Measurements from ENCODE around the gene GRIK4.

The GRIK4 gene

DNA sequence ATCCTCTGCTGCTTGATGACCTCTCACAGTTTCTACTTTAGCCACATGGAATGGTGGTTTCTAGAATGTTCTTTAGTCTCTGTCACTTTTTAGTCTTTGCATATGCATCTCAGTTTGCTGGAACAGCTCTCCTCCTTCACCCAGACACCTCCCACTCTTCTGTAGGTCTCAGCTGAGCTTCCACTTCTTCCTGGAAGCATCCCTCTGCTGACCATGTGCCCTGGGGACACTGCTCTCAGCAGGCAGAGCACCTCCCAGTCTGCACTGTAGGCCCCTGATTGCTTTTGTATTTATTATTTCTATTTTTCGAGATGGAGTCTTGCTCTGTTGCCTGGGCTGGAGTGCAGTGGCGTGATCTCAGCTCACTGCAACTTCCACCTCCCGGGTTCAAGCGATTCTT, 84.0 kb downstream of the GRIK4 start:
- Histone ChIP-seq H3K4me3 (ENCODE audit: extremely low read depth, insufficient read depth, low read length, poor library complexity, severe bottlenecking) (no peak overlapping the region), H3K27ac (ENCODE audit: low read depth, low read length, severe bottlenecking) (no peak overlapping the region), H3K36me3 (ENCODE audit: control insufficient read depth, insufficient read depth, low read length) (no peaks in the 10 kb centered on the region), H3K9me3 (ENCODE audit: control insufficient read depth, low read length) (no peaks in the 10 kb centered on the region), H3K4me1 (ENCODE audit: control insufficient read depth, insufficient read depth, low read length, poor library complexity, severe bottlenecking) (no peaks in the 10 kb centered on the region)
- 87 to 100% methylated on average over 2 to 3 of the region's 4 CpGs for WGBS, 2 experiments (ENCODE audit: insufficient coverage in 2 of 2)

DNA sequence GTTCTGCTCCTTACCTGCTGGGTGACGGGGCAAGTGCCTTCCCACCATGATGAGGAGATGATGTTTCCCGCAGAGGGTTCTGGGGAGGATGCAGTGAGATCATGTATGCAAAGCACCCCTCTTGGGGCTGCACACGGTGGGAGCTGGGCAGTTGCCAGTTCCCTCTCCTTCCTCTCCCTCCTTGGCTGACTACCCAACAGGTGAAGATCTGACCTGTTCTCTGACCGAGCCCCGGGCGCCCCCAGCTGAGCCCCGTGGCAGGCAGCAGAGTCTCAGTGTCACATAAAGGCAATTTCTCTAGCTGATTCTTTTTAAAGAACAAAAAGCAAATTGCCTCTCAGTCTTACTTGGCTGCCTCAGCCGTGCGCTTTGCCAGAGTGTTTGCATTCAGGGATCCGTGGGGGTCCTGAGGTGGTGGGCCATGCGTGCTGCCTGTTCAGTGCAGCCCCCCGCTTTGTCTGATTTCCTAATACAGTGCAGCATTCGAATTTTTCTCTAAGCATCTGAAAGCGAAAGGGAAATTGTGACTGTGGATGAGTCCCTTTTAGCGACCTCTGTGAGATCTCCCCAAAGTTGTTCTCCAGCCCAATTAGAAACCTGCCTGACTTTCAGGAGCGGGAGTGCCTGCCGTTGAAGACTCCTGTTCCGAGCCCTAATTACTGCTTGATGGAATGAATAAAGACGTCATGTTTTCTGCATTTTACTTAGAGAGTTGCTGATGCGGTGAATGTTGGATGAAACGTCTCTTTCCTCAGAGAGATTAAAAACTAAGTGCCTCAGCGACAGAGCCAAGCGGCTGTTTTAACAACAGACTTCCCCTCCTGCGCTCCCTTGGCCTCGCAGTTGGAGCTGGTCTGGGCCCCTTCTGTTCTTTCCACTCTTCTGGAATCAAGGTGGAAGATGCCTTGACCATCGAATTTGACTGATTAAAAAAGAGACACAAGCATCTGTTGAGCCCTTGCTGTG, 86.0 kb downstream of the GRIK4 start:
- Histone ChIP-seq H3K4me3 (ENCODE audit: extremely low read depth, insufficient read depth, low read length, poor library complexity, severe bottlenecking) (no peak overlapping the region), H3K36me3 (ENCODE audit: control insufficient read depth, insufficient read depth, low read length) (no peaks in the 10 kb centered on the region), H3K27ac (ENCODE audit: low read depth, low read length, severe bottlenecking) (no peak overlapping the region), H3K9me3 (ENCODE audit: control insufficient read depth, low read length) (no peaks in the 10 kb centered on the region), H3K4me1 (ENCODE audit: control insufficient read depth, insufficient read depth, low read length, poor library complexity, severe bottlenecking) (peaks cover 5% of the 10 kb centered on the region)
- WGBS, 2 experiments (ENCODE audit: insufficient coverage in 2 of 2) = 82 to 84% methylated on average over 23 to 24 of the region's 26 CpGs

GRCh38 chr11:120598517-120599257, 87.1 kb downstream of the GRIK4 start:
- Histone ChIP-seq H3K4me3 (ENCODE audit: extremely low read depth, insufficient read depth, low read length, poor library complexity, severe bottlenecking) (no peak overlapping the region), H3K9me3 (ENCODE audit: control insufficient read depth, low read length) (no peaks in the 10 kb centered on the region), H3K27ac (ENCODE audit: low read depth, low read length, severe bottlenecking) (no peak overlapping the region), H3K36me3 (ENCODE audit: control insufficient read depth, insufficient read depth, low read length) (no peaks in the 10 kb centered on the region), H3K4me1 (ENCODE audit: control insufficient read depth, insufficient read depth, low read length, poor library complexity, severe bottlenecking) (peaks cover 5% of the 10 kb centered on the region)
- WGBS, 2 experiments (ENCODE audit: insufficient coverage in 2 of 2) = 90 to 100% methylated on average over 5 of the region's 8 CpGs

DNA sequence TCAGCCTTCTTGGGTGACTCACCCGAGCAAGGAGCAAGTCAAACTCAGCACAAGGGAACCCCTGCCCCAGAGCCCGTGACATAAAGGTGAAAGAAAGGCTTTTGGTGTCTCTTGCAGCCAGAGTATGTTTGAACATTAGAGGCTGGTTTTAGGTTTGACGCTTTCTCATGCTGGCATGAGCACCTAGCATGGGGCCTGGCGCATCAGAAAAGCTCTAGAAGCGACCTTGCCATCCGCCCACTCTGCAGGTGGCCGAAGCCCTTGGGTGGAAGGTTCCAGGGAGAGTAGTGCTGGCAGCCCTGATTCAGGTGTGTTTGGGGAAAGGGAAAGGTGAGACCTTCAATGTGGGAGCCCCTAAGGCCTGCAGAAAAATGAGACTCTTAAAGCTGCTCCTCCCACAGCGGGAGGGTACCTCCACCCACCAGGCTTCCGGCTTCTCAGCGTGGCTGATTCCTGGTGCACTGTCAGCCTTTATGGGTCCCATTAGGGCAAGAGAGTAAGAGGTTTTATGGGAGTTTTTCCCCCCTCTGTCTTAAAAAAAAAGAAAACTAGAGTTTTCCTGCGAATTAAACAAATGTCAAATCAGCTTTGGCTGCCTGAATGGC, 88.4 kb downstream of the GRIK4 start:
- Histone ChIP-seq H3K27ac (ENCODE audit: low read depth, low read length, severe bottlenecking) (no peak overlapping the region), H3K36me3 (ENCODE audit: control insufficient read depth, insufficient read depth, low read length) (no peaks in the 10 kb centered on the region), H3K4me1 (ENCODE audit: control insufficient read depth, insufficient read depth, low read length, poor library complexity, severe bottlenecking) (peaks cover 5% of the 10 kb centered on the region), H3K4me3 (ENCODE audit: extremely low read depth, insufficient read depth, low read length, poor library complexity, severe bottlenecking) (no peak overlapping the region), H3K9me3 (ENCODE audit: control insufficient read depth, low read length) (no peaks in the 10 kb centered on the region)
- WGBS, 2 experiments (ENCODE audit: insufficient coverage in 2 of 2) = 80 to 86% methylated on average over 4 to 8 of the region's 11 CpGs

DNA sequence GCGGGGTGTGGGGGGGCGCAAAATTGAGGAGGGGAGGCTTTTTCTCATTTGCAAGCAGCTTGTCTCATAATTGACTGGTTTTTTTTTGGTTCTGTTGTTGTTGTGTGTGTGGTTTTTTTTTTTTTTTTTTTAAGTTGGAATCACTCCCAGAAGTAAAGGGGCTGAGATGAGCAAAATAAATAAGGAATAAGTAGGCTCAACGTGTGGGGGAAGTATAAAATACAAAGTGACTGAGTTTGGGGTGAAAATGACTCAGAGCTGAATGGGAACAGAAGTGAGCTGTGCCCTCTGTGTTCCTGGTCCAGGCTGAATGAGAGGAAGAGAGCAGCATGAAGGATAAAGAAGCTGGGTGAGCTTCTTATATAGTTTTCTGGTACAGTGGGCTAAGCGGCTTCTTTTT, 90.0 kb downstream of the GRIK4 start:
- Histone ChIP-seq H3K9me3 (ENCODE audit: control insufficient read depth, low read length) (no peaks in the 10 kb centered on the region), H3K36me3 (ENCODE audit: control insufficient read depth, insufficient read depth, low read length) (no peaks in the 10 kb centered on the region), H3K27ac (ENCODE audit: low read depth, low read length, severe bottlenecking) (no peak overlapping the region), H3K4me1 (ENCODE audit: control insufficient read depth, insufficient read depth, low read length, poor library complexity, severe bottlenecking) (peaks cover 5% of the 10 kb centered on the region), H3K4me3 (ENCODE audit: extremely low read depth, insufficient read depth, low read length, poor library complexity, severe bottlenecking) (no peak overlapping the region)
- WGBS, 2 experiments (ENCODE audit: insufficient coverage in 2 of 2) = 66 to 93% methylated on average over 2 to 3 of the region's 4 CpGs

GRCh38 chr11:120603071-120603470, 91.5 kb downstream of the GRIK4 start:
- H3K36me3 ChIP-seq (ENCODE audit: control insufficient read depth, insufficient read depth, low read length) = no peaks in the 10 kb centered on the region
- H3K9me3 ChIP-seq (ENCODE audit: control insufficient read depth, low read length) = no peaks in the 10 kb centered on the region
- peaks cover 5% of the 10 kb centered on the region for H3K4me1 ChIP-seq (ENCODE audit: control insufficient read depth, insufficient read depth, low read length, poor library complexity, severe bottlenecking)
- no peak overlapping the region for H3K27ac ChIP-seq (ENCODE audit: low read depth, low read length, severe bottlenecking)
- WGBS, 2 experiments (ENCODE audit: insufficient coverage in 2 of 2) = 95 to 96% methylated on average over 3 of the region's 3 CpGs
- H3K4me3 ChIP-seq (ENCODE audit: extremely low read depth, insufficient read depth, low read length, poor library complexity, severe bottlenecking) = no peak overlapping the region

GRCh38 chr11:120605469-120605868, 93.9 kb downstream of the GRIK4 start:
- no peak overlapping the region for H3K4me3 ChIP-seq (ENCODE audit: extremely low read depth, insufficient read depth, low read length, poor library complexity, severe bottlenecking)
- H3K4me1 ChIP-seq (ENCODE audit: control insufficient read depth, insufficient read depth, low read length, poor library complexity, severe bottlenecking) = peaks cover 7% of the 10 kb centered on the region
- 95 to 100% methylated on average over 4 of the region's 4 CpGs for WGBS, 2 experiments (ENCODE audit: insufficient coverage in 2 of 2)
- no peaks in the 10 kb centered on the region for H3K9me3 ChIP-seq (ENCODE audit: control insufficient read depth, low read length)
- H3K36me3 ChIP-seq (ENCODE audit: control insufficient read depth, insufficient read depth, low read length) = no peaks in the 10 kb centered on the region
- H3K27ac ChIP-seq (ENCODE audit: low read depth, low read length, severe bottlenecking) = no peak overlapping the region

DNA sequence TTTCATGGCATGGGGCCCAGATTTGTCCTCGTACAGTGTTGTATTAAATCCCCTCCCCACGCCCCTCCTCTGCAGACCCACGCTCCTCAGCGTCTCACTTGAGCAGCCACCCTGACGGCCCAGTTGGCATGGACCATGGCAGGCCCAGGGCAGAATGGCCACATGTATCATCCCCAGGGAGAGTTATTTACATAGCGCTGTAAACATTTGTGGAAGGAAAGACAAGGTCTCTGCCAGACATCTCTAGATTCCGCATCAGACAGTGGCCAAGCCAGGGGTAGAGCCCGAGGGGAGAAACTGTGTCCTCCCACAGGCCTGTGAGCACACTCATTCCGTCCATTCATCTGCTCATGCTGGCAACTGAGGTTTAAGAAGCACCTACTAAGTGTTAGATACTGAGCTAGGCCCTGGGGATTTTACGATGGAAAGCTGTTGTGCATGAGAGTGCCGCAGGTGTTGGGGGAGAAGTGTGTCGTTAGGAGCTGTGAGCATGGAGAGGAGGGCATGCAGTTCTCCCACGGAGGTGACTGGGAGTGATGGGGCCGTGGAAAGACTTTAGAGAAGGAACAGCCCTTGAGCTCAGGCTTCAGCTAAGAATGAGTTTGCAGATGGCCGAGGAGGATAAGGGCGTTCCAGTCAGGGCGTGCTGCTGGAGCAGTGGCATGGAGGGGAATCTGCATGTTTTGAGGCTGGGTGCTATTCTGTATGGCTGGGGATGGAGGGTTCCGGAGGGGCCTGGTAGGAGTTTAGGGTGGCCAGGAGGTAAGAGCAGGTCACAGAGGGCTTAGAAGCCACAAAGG, 94.9 kb downstream of the GRIK4 start:
- 93% methylated on average over 17 of the region's 18 CpGs for WGBS, 2 experiments (ENCODE audit: insufficient coverage in 2 of 2)
- H3K36me3 ChIP-seq (ENCODE audit: control insufficient read depth, insufficient read depth, low read length) = no peaks in the 10 kb centered on the region
- H3K27ac ChIP-seq (ENCODE audit: low read depth, low read length, severe bottlenecking) = no peak overlapping the region
- H3K9me3 ChIP-seq (ENCODE audit: control insufficient read depth, low read length) = no peaks in the 10 kb centered on the region
- H3K4me3 ChIP-seq (ENCODE audit: extremely low read depth, insufficient read depth, low read length, poor library complexity, severe bottlenecking) = no peak overlapping the region
- peaks cover 11% of the 10 kb centered on the region for H3K4me1 ChIP-seq (ENCODE audit: control insufficient read depth, insufficient read depth, low read length, poor library complexity, severe bottlenecking)

- 85 to 92% methylated on average over 2 of the region's 2 CpGs for WGBS, 2 experiments (ENCODE audit: insufficient coverage in 2 of 2)
- Histone ChIP-seq H3K4me1 (ENCODE audit: control insufficient read depth, insufficient read depth, low read length, poor library complexity, severe bottlenecking) (peaks cover 17% of the 10 kb centered on the region), H3K9me3 (ENCODE audit: control insufficient read depth, low read length) (no peaks in the 10 kb centered on the region), H3K4me3 (ENCODE audit: extremely low read depth, insufficient read depth, low read length, poor library complexity, severe bottlenecking) (no peak overlapping the region), H3K36me3 (ENCODE audit: control insufficient read depth, insufficient read depth, low read length) (no peaks in the 10 kb centered on the region), H3K27ac (ENCODE audit: low read depth, low read length, severe bottlenecking) (no peak overlapping the region)
Observed at GRCh38 chr11:120608061-120608460, 96.5 kb downstream of the GRIK4 start.

DNA sequence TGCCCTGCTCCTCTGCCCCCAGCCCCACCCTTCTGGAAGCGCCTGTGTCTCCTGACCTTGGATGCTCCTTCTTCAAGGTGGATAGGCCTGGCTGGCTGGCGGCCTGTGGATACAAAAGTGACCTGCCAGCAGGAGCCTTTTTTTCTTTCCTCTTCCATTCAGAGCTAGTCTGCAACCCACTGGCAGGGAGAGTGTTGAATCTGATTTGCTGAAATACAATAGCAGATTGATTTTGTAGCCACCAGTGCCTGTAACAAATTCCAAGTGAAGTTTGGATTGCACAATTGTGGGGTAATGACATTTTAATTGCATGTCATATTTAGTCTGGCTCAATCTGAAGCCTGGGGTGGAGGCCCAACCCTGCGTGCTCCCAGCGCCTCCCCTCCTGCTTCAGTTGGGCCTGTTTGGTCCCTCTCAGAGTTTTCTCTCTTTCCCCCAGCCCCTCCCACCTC, 97.2 kb downstream of the GRIK4 start:
- WGBS, 2 experiments (ENCODE audit: insufficient coverage in 2 of 2) = 68% methylated on average over 2 of the region's 4 CpGs; no CpG with 5 or more reads in 1 of the 2 experiments
- Histone ChIP-seq H3K27ac (ENCODE audit: low read depth, low read length, severe bottlenecking) (no peak overlapping the region), H3K4me3 (ENCODE audit: extremely low read depth, insufficient read depth, low read length, poor library complexity, severe bottlenecking) (no peak overlapping the region), H3K4me1 (ENCODE audit: control insufficient read depth, insufficient read depth, low read length, poor library complexity, severe bottlenecking) (peaks cover 23% of the 10 kb centered on the region), H3K9me3 (ENCODE audit: control insufficient read depth, low read length) (no peaks in the 10 kb centered on the region), H3K36me3 (ENCODE audit: control insufficient read depth, insufficient read depth, low read length) (no peaks in the 10 kb centered on the region)

All from mesodermal cell (in vitro differentiated cells).